HepG2 (cell line): Measurements from ENCODE around the gene MAP3K14. TPM values are rescaled to one million over a fixed set of nuclear protein-coding genes. Genes with fewer than 3 reads are reported as not detected.

ENCODE experiments used
- BRCA1 ChIP-seq: sonication (generic); formaldehyde crosslinking; IDR thresholded peaks from 2 replicates; pipeline ENCODE4 v1.4.0; 2020; ENCODE audit warnings: missing genetic modification reagents
- IKZF1 ChIP-seq: fragments of 450-650 bp; IDR thresholded peaks from 2 replicates; pipeline ENCODE4 v1.7.1; 2016
- MYC ChIP-seq: sonication (generic); formaldehyde crosslinking; IDR thresholded peaks from 2 replicates; pipeline ENCODE4 v1.9.0; 2021; ENCODE audit warnings: missing genetic modification reagents, borderline replicate concordance
- NKX3-1 ChIP-seq: sonication (generic); formaldehyde crosslinking; IDR thresholded peaks from 2 replicates; pipeline ENCODE4 v1.5.0; 2020; ENCODE audit warnings: missing genetic modification reagents
- PTBP1 ChIP-seq: fragments of 200-400 bp; formaldehyde crosslinking; IDR thresholded peaks from 2 replicates; pipeline ENCODE4 v1.6.1; 2018; ENCODE audit warnings: low read length, low read depth; ENCODE audit not compliant: poor library complexity, severe bottlenecking
- REPIN1 ChIP-seq: sonication (generic); formaldehyde crosslinking; IDR thresholded peaks from 2 replicates; pipeline ENCODE4 v1.8.0; 2022; ENCODE audit warnings: missing genetic modification reagents, low read depth, mild to moderate bottlenecking, borderline replicate concordance
- SNAI1 ChIP-seq: sonication (generic); formaldehyde crosslinking; IDR thresholded peaks from 2 replicates; pipeline ENCODE4 v1.5.0; 2020; ENCODE audit warnings: mild to moderate bottlenecking, missing genetic modification reagents, borderline replicate concordance
- ZFX ChIP-seq: sonication (generic); formaldehyde crosslinking; IDR thresholded peaks from 2 replicates; pipeline ENCODE4 v1.4.0; 2020; ENCODE audit warnings: mild to moderate bottlenecking, low read depth, missing genetic modification reagents, moderate library complexity
- ZMYM3 ChIP-seq: sonication (generic); formaldehyde crosslinking; IDR thresholded peaks from 2 replicates; pipeline ENCODE4 v1.5.1; 2020; ENCODE audit warnings: mild to moderate bottlenecking, missing genetic modification reagents
- ZNF33B ChIP-seq: sonication (generic); formaldehyde crosslinking; IDR thresholded peaks from 2 replicates; pipeline ENCODE4 v1.5.1; 2020; ENCODE audit warnings: mild to moderate bottlenecking, missing genetic modification reagents
- ZNF343 ChIP-seq: sonication (generic); formaldehyde crosslinking; IDR thresholded peaks from 2 replicates; pipeline ENCODE4 v1.4.0; 2020; ENCODE audit warnings: mild to moderate bottlenecking, missing genetic modification reagents
- ZNF782 ChIP-seq: sonication (generic); formaldehyde crosslinking; IDR thresholded peaks from 2 replicates; pipeline ENCODE4 v1.4.0; 2020; ENCODE audit warnings: missing genetic modification reagents, mild to moderate bottlenecking, borderline replicate concordance
- ZNF788 ChIP-seq: sonication (generic); formaldehyde crosslinking; IDR thresholded peaks from 2 replicates; pipeline ENCODE4 v1.5.0; 2020; ENCODE audit warnings: mild to moderate bottlenecking, missing genetic modification reagents, borderline replicate concordance
- polyA plus RNA-seq, 8 experiments: library from polyadenylated mRNA; depleted of rRNA in 3 of 8; stranded (reverse) in 7 of 8; unstranded in 1 of 8; fragments of >200 nt; fragmentation: Illumina TruSeq in 4 of 8; extraction: Trizol in 4 of 8; gene quantifications; 2 replicates each; pipeline versions ENCODE4 v1.2.1 to v1.2.3, GENCODE V29; 2011 to 2016; ENCODE audit warnings: low read depth in 4 of 8, missing spikeins in 1 of 8, mixed read lengths in 1 of 8; ENCODE audit not compliant: insufficient read depth in 1 of 8
- total RNA-seq, 5 experiments: library from RNA; depleted of rRNA; stranded (reverse); fragments of >200 nt; fragmentation: Illumina TruSeq; extraction: Trizol; gene quantifications; 2 replicates each; pipeline ENCODE4 v1.2.3, GENCODE V29; 2016; ENCODE audit warnings: low read depth in 1 of 5
- TF ChIP-seq, protein P1 (sequence below): sonication (generic); formaldehyde crosslinking; IDR thresholded peaks from 2 replicates; pipeline ENCODE4 v1.4.0; 2020; ENCODE audit warnings: missing genetic modification reagents, borderline replicate concordance
- TF ChIP-seq, protein P2 (sequence below): sonication (generic); formaldehyde crosslinking; IDR thresholded peaks from 2 replicates; pipeline ENCODE4 v1.5.1; 2020; ENCODE audit warnings: missing genetic modification reagents, mild to moderate bottlenecking, borderline replicate concordance
- TF ChIP-seq, protein P3 (sequence below): sonication (generic); formaldehyde crosslinking; IDR thresholded peaks from 2 replicates; pipeline ENCODE4 v1.4.0; 2020; ENCODE audit warnings: missing genetic modification reagents
- TF ChIP-seq, protein P4 (sequence below): sonication (generic); formaldehyde crosslinking; IDR thresholded peaks from 2 replicates; pipeline ENCODE4 v1.8.0; 2022; ENCODE audit warnings: missing genetic modification reagents, mild to moderate bottlenecking, inconsistent platforms, borderline replicate concordance
- TF ChIP-seq, protein P5 (sequence below): sonication (generic); formaldehyde crosslinking; IDR thresholded peaks from 2 replicates; pipeline ENCODE4 v1.5.0; 2020; ENCODE audit warnings: missing genetic modification reagents
- TF ChIP-seq, protein P6 (sequence below): sonication (generic); formaldehyde crosslinking; IDR thresholded peaks from 2 replicates; pipeline ENCODE4 v1.8.0; 2022; ENCODE audit warnings: missing genetic modification reagents, mild to moderate bottlenecking, borderline replicate concordance

The MAP3K14 gene
- total and polyA plus RNA-seq, 2 of the 13 experiments (the other 11 are each of a cell fraction or from before 2014, with no cell fraction given) = 2.6 TPM

DNA sequence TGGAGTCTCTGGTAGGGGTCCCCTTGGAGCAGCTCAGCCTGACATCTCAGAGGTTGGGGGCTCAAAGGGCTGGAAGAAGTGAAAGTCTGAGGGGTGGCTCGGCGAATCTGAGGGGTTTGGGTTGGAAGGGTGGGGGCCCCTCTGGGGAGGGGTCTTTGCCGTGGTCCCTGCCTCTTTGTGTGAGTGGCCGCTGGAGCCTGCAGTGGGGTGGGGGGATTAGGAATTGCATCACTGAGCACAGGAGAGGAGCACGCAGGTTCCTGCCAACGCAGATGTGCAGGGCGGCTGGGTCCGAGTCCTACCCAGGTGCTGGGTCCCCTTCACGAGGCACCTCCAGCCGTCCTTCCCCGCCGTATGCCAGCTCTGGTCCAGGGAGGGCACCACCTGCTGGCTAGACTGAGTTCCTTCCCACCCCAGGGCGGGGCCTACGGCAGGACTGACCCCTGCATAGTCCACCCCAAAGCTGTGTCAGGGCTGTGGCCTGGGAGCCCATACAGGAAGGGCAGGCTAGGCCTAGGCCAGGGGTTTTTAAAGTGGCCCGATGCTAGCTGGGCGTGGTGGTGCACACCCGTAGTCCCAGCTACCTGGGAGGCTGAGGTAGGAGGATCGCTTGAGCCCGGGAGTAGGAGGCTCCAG, 85.2 kb downstream of the MAP3K14 start (continued):
- TF ChIP-seq, protein P1, sequence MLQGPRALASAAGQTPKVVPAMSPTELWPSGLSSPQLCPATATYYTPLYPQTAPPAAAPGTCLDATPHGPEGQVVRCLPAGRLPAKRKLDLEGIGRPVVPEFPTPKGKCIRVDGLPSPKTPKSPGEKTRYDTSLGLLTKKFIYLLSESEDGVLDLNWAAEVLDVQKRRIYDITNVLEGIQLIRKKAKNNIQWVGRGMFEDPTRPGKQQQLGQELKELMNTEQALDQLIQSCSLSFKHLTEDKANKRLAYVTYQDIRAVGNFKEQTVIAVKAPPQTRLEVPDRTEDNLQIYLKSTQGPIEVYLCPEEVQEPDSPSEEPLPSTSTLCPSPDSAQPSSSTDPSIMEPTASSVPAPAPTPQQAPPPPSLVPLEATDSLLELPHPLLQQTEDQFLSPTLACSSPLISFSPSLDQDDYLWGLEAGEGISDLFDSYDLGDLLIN (CRISPR knock-in tag) = 0 out of 2 replicates have a peak, but pooled peaks have one; percentile 34
- TF ChIP-seq ZFX (CRISPR knock-in tag) (peak; percentile 51; the same call in 1 of the 2 replicates), BRCA1 (CRISPR knock-in tag) (no peak), ZNF782 (CRISPR knock-in tag) (no peak), IKZF1 (no peak), NKX3-1 (CRISPR knock-in tag) (0 out of 2 replicates have a peak, but pooled peaks have one; percentile 24), ZNF343 (0 out of 2 replicates have a peak, but pooled peaks have one; percentile 27), MYC (CRISPR knock-in tag) (peak; percentile 26; the same call in 1 of the 2 replicates), PTBP1 (no peak), REPIN1 (CRISPR knock-in tag) (0 out of 2 replicates have a peak, but pooled peaks have one; percentile 68), SNAI1 (CRISPR knock-in tag) (peak; percentile 83; the same call in 1 of the 2 replicates), ZMYM3 (CRISPR knock-in tag) (0 out of 2 replicates have a peak, but pooled peaks have one; percentile 35), ZNF788 (CRISPR knock-in tag) (peak; percentile 80), ZNF33B (CRISPR knock-in tag) (0 out of 2 replicates have a peak, but pooled peaks have one; percentile 49)
- TF ChIP-seq, protein P2, sequence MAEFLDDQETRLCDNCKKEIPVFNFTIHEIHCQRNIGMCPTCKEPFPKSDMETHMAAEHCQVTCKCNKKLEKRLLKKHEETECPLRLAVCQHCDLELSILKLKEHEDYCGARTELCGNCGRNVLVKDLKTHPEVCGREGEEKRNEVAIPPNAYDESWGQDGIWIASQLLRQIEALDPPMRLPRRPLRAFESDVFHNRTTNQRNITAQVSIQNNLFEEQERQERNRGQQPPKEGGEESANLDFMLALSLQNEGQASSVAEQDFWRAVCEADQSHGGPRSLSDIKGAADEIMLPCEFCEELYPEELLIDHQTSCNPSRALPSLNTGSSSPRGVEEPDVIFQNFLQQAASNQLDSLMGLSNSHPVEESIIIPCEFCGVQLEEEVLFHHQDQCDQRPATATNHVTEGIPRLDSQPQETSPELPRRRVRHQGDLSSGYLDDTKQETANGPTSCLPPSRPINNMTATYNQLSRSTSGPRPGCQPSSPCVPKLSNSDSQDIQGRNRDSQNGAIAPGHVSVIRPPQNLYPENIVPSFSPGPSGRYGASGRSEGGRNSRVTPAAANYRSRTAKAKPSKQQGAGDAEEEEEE = peak; percentile 44; the same call in 1 of the 2 replicates
- TF ChIP-seq, protein P3, sequence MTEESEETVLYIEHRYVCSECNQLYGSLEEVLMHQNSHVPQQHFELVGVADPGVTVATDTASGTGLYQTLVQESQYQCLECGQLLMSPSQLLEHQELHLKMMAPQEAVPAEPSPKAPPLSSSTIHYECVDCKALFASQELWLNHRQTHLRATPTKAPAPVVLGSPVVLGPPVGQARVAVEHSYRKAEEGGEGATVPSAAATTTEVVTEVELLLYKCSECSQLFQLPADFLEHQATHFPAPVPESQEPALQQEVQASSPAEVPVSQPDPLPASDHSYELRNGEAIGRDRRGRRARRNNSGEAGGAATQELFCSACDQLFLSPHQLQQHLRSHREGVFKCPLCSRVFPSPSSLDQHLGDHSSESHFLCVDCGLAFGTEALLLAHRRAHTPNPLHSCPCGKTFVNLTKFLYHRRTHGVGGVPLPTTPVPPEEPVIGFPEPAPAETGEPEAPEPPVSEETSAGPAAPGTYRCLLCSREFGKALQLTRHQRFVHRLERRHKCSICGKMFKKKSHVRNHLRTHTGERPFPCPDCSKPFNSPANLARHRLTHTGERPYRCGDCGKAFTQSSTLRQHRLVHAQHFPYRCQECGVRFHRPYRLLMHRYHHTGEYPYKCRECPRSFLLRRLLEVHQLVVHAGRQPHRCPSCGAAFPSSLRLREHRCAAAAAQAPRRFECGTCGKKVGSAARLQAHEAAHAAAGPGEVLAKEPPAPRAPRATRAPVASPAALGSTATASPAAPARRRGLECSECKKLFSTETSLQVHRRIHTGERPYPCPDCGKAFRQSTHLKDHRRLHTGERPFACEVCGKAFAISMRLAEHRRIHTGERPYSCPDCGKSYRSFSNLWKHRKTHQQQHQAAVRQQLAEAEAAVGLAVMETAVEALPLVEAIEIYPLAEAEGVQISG (CRISPR knock-in tag) = peak; percentile 73
- TF ChIP-seq, protein P4, sequence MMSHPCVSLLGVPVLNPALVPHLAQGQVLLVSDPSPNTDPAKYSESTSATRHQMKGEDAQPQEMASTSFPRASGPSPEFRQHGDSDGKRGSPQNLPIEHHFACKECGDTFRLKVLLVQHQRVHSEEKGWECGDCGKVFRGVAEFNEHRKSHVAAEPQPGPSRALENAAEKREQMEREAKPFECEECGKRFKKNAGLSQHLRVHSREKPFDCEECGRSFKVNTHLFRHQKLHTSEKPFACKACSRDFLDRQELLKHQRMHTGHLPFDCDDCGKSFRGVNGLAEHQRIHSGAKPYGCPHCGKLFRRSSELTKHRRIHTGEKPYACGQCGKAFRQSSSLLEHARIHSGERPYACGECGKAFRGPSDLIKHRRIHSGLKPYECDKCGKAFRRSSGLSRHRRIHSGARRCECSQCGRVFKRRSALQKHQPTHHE (CRISPR knock-in tag) = 0 out of 2 replicates have a peak, but pooled peaks have one; percentile 47
- TF ChIP-seq, protein P5, sequence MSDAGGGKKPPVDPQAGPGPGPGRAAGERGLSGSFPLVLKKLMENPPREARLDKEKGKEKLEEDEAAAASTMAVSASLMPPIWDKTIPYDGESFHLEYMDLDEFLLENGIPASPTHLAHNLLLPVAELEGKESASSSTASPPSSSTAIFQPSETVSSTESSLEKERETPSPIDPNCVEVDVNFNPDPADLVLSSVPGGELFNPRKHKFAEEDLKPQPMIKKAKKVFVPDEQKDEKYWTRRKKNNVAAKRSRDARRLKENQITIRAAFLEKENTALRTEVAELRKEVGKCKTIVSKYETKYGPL = 0 out of 2 replicates have a peak, but pooled peaks have one; percentile 41
- TF ChIP-seq, protein P6, sequence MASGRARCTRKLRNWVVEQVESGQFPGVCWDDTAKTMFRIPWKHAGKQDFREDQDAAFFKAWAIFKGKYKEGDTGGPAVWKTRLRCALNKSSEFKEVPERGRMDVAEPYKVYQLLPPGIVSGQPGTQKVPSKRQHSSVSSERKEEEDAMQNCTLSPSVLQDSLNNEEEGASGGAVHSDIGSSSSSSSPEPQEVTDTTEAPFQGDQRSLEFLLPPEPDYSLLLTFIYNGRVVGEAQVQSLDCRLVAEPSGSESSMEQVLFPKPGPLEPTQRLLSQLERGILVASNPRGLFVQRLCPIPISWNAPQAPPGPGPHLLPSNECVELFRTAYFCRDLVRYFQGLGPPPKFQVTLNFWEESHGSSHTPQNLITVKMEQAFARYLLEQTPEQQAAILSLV (CRISPR knock-in tag) = peak; percentile 55; the same call in 1 of the 2 replicates
